D341Med (cell line): ENCODE data around the gene PEAK3.

Experiments used
- DNase-seq: peaks from one replicate; pipeline ENCODE4 v3.0.0; 2012; ENCODE audit warnings: low spot score

PEAK3 gene

DNA sequence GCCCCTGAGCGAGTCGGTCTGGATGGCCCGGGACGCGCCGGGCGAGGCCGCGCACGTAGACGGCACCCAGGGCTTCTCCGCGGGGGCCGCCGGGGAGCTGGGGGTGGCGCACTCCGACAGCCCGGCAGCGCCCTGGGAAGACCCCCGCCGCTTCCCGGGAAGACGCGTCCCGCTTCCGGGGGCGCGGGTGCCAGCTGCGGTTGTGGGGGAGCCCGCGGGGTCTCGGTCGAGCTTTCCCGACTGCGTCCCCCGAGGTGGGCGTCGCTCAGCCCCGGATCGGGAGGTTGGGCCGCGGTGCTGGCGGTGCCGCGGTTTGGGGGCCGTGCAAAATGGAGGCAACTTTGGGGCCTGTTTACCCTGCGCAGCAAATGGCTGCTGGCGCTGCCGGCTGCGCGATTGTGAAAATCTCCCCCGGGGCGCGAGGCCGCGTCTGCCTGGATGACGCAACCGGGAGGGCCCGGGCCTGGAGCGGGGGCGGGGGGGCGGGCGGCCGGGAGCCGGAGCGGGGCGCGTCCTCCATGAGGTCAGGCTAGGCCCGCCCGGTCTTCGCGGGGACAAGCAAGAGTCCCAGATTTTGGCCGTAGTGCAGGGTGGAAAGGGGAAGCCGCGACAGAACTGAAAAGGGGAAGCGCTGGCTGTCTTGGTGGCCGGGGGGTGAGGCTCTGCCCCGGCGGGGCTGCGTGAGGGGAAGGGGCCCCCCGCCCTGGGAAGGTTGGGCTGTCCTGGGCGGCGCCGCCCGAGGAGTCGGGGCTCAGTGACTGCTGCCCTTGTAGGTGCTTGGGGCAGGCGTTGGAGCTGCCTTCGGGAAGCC, 11.3 kb downstream of the PEAK3 start:
- peak; percentile 75 for DNase-seq

DNA sequence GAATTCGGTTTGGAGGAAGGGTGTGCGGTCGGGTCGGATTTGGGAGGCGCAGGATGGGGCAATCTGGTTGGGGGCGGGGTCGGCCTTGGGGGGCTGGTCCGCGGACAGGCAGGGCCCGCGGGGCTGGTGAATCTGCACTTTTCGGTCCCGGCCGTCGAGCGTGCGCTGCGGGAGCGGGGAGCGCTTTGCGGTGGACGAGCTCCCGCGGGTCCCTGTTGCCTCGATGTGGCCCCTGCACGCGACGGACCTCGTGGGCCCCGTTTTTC, 11.9 kb downstream of the PEAK3 start:
- no peak for DNase-seq

DNA sequence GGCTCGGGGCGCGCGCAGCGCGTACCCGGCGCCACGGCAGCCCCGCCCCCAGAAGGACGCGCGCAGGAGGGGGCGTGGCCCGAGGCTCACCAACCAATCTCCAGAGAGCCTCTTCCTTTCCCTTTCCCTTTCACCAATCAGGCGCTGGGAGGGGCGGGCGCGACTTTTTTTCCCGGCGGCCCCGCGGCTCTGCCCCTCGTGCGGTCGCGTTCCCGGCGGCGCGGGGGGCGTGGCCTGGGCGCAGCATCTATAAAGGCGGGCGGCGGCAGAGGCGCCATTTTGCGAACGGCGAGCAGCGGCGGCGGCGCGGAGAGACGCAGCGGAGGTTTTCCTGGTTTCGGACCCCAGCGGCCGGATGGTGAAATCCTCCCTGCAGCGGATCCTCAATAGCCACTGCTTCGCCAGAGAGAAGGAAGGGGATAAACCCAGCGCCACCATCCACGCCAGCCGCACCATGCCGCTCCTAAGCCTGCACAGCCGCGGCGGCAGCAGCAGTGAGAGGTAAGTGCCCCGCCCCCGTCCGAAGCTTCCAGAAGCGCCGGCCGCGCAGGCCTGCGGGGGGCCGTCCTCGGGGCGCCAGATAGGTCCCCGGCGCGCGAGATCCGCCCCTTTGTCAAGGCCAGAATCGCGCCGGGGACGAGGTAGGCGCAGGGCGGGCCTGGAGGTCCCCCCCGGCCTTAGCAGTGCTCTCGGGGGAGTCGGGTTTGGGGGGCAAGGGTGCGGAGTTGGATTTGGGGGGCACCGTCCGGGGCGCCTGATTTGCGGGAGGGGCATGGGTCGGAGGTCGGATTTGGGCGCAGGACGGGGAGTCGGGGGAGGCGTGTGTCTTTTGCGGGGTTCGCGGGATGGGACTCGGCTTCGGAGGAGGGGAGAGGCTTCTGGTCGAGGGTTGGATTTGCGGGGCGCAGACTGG, 12.5 kb downstream of the PEAK3 start:
- peak; percentile 100 for DNase-seq

DNA sequence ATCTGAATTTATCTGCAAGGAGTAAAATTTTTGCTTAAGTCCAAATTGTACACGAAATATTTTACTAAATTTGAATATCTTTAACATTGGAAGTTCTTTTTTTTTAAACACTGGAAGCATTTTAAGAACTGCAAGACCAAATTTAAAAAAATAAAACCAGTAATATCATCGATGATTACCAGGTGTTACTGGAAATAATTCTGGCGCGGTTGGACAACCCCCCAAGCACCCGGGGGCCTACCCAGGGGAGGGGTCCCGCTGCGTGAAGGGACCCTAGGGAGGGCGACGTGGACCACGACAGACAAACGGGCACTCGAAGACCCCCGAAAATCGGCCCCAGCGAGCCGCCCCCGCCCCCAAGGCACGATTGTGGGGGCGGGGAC, 13.1 kb downstream of the PEAK3 start:
- DNase-seq: no peak

DNA sequence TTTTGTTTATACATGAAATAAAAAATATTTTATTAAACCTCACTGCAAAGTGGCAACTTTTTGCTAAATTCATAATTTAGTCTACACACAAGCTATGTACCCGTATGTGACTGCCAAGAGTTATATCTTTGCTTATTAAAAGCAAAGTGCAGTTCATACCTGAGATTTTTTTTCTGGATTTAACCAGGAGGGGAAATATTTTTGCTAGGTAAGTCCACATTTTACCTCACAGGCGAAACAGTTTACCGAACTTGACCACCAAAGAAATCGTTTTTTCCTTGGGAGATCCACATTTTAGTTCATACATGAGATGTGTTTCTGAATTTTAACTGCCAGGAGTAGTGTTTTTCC, 13.5 kb downstream of the PEAK3 start:
- DNase-seq: no peak

DNA sequence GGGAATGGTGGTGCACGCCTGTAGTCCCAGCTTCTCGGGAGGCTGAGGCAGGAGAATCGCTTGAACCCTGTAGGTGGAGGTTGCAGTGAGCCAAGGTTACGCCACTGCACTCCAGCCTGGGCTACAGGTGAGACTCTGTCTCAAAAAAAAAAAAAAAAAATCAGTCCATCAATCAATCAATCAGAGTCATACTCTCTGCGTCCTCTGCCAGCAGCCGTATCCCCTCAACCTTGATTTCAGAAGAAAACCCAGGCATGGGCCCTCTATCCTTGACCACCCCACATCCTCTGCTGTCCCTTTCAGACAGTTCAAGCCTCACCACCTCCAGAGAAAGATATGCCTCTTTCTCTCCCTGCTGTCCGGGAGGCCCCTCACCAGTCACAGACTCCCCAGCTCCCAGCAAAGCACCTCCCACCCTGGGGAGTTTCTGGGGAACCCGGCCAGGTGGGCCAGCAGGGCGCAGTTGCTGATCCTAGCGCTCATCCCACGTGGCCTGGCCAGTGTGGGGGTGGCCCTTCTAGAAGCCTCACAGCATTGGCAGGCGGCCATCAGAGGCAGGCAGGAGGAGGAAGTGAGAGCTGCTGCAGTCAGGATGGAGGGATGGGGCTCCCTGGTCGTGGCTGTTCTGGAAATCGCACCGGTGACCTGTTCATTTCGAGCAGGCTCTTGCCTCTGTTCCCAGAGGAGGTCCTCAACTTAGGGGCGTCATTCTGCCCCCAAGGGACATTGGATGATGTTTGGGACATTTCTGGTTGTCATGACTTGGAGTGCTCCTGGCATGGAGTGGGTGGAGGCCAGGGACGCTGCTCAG, 15.6 kb downstream of the PEAK3 start:
- no peak for DNase-seq

DNA sequence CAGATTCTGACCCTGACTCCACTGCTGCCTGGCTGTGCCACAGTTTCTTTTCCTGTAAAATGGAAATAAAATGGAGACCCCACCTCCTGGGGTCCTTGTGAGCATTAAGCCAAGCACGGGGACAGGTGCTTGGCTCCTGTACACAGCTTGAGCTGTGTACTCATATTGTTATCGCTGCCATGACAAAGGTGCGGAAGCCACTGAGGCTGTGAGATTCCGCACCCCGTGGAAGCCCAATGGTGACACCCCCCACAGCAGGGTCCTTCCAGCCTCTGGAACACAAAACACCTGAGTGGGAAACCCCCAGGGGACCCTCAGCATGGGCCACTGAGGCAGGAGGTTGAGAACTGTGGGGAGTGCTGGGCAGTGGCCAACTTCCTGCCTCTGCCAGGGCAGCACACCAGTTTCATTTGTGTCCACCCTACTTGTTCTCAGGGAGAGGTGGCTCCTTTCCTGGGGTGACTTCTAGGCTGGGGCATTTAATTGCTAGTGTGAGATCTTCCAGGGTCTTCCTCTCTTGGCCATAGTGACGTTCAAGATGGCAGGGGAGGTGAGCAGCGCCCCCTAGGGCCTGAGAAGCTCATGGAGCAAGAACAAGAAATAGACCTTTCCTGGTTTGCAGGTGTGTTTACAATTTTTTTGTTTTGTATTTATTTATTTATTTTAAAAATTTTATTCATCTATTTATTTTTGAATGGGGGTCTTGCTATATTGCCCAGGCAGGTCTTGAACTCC, 20.4 kb downstream of the PEAK3 start:
- DNase-seq: no peak

DNA sequence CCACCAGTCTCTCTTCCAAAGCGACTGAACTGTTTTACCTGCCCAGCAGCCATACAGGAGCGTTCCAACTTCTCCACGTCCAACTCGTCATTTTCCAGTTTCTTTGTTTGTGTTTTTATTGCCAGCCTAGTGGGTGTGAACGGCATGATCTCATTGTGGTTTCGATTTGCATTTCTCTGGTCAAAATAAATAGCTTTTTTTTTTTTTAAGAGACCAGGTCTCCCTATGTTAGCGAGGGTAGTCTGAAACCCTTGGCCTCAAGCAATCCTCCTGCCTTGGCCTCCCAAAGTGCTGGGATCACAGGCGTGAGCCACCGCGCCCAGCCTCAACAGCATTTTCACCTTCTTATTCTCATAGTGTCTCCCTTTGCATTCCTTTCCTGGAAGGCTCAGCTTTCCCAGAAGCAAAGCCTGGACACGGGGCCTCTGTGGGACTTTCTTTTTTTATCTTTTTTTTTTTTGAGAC, 21.6 kb downstream of the PEAK3 start:
- DNase-seq: no peak

DNA sequence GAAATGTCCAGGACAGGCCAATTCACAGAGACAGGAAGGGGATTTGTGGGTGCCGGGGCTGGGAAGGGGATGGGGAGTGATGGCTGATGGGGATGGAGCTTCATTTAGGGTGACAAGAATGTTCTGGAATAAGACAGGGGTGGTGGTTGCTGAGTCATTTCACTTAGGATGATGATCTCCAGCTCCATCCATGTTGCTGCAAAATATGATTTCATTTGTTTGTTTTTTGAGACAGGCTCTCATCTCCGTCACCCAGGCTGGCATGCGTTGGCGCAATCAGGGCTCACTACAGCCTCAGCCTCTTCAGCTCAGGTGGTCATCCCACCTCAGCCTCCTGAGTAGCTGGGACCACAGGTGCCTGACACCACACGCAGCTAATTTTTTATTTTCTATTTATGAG, 22.6 kb downstream of the PEAK3 start:
- DNase-seq: no peak

DNA sequence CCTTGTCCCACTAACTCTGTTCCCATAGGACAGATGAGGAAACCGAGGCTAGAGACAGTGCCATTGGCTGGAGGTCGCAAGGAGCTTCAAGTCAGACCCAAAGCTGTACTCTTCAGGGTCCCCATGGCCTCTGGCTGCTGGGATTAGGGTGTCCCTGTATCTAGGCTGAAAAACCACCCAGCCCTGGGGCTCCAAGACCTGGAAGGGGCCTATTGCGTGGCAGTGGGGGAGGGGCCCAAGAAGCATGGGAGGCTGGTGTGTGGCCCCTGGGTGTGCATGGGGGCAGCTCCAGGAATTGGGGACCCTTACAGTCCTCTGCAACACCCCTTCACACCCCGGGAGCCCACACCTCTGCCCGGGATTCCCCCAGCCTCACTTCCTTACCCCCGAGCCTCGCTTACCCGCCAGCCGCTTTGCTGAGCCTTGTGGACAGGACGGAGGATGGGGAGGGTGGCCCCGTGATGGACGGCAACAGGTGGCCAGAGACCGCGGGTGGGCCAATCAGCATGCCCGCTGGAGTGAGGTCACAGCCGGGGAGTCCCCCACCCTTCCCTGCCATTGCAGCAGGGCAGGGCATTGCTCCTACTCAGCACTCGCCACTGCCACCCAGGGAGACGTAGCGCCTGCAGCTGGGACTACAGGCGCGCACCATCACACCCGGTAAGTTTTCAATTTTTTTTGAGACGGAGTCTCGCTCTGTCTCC, 25.8 kb downstream of the PEAK3 start, which contains the start of gene JSRP1:
Gene JSRP1 (minus strand): TSS at position 436 of the 704 bp plus-strand sequence. CDS start 1,103 bp downstream, outside the sequence.
- DNase-seq: peak; percentile 49

DNA sequence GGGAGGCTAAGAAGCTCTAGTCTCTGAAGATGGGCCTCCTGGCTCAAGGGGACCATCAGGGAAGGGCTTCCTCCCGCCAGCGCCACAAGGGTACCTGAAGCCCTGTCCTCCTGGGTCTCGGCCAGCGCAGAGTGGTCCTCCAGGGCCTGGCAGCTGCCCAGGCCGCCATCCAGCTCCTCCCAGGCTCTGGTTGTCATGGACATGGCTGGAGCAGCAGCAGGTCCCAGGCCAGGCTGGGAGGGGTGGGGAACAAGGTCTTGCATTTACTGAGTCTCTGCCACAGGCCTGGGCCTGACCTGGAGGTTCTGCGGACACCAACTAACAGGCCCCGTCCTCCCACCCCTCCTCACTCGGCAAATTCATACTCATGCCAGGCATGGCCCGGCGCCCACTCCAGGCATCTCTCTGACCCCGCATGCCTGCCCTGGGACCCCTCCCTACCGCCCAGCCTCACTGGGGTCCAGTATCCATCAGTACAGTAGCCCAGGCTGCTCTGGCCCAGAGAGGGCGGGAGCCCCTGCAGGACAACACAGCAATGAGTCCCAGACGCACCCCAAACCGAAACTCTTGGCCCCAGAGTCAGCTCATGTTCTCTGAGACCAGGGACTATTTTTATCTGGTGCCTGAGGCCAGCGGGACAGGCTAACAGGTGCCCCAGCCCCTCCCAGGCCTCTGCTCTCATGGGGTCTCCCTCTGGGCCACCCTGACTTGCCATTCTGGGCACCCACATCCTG, 26.7 kb downstream of the PEAK3 start:
- DNase-seq: no peak

DNA sequence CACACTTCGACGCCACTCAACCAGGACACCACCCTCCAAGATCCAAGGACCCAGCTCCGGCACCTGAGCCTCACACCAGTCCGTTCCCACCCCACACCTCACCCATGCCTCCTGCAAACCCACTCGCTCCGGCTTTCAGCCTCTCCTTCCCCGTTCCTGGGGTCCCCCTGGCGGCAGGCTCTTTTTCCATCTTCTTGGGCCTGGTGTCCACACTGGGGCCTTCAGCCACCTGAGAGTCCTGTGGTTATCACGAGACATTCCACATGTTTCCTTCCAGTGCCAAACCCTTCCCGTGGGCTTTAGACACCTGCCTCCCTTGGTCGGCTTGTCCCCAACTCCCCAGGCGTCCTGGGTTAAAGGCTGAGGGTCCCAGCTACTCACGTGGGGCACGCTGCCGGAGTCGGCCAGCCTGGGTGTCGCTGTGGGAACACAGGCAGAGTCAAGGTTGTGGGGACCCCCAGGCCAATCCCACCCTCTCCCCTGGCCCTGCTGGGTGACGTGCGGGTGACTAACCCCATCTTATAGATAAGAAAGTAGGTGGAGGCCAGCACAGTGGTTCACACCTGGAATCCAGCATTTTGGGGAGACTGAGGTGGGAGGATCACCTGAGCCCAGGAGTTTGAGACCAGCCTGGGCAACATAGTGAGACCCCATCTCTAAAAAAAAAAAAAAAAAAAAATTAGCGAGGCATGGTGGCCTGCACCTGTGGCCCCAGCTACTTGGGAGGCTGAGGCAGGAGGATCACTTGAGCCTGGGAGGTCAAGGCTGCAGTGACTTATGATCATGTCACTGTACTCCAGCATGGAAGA, 27.7 kb downstream of the PEAK3 start:
- no peak for DNase-seq

DNA sequence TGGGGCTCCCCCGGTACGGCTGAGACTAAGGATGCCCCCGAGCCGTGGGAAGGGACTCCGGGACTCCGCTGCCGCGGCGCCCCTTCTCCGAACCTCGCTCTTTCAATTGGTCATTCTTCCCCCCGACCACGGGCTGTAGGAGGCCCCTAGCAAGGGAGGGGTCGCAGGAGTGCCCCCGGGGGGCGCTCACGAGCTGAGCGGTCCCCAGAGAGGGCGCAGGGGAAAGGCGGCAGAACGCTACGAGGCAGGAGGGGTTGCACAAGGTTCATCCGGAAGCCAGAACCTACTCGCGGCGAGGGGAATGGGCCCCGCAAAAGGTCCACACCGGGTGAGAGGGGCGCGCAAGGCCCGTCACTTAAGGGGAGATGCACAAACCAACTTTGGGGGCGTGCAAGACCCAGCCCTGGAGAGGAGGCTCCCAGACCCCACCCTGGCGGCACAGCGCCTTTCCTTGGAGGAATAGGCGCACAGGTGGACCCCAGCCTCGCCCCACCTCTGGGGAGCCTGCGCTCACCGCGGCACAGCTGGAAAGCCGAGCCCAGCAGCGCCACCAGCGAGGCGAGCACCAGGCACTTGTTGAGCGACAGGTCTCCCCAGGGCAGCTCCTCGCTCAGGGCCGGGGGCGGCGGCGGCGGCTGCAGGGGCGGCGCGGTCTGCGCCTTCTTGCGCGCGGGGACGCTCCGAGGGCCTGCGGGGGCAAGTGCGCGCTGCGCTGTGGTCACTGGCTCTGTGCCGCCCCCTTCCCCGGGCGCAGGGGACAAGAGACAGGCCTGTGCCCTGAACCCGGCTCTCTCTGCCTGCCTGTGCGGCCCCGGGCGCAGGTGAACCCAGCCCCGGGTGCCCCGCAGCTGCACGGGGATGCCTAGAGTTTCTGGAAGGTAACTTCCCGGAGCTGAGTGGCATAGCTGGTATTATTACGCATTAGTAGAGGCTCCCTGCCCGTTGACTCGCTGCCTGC, 28.6 kb downstream of the PEAK3 start:
- peak; percentile 39 for DNase-seq

DNA sequence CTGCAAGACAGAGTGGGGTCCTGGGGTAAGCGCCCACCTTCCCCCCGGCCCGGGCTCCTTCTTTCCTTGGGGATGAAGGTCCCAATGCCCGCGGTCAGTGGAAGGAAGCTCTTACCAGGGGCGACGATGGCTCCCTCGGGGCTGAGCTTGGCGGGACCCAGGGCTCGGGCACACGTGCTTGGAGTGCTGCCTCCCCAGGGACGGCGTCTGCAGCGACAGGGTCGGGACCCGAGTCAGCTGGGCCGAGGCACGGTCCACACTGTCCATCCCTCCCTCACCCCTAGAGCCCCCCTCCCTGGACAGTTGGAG, 29.2 kb downstream of the PEAK3 start:
- no peak for DNase-seq

DNA sequence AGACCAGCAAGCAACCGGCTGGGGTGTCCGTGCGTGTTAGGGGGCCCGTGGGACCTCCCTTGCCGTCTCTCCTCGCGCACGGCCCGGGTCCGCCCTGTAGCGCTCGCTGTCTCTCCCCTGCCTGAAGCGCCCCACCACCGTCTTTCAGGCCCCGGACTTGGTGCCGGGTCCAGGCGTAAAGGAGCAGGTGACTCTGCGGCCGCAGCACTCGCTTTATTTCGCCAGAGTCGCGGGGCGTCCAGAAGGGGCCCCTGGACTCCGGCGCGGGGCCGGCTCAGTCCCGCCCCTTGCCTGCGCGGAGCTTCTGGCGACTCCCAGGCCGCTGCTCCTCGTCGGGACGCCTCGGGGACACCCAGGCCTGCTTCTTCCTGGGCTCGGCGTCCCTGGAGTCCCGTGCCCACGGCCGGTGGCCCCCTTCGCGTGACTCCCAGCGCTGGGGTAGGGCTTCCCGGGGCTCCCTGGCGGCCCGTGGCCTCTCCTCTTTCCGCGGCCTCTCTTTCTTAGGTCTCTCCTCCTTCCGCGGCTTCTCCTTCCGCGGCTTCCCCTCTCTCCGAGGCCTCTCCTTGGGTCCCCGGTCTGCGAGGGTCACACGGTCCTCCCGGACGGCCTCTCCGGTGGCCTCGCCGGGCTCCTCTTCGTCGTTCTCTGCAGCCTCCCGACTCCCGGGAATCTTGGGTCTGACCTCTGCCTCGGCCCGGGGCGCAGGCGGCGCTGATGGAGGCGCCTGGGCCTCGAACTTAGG, 29.7 kb downstream of the PEAK3 start:
- DNase-seq: peak; percentile 48

DNA sequence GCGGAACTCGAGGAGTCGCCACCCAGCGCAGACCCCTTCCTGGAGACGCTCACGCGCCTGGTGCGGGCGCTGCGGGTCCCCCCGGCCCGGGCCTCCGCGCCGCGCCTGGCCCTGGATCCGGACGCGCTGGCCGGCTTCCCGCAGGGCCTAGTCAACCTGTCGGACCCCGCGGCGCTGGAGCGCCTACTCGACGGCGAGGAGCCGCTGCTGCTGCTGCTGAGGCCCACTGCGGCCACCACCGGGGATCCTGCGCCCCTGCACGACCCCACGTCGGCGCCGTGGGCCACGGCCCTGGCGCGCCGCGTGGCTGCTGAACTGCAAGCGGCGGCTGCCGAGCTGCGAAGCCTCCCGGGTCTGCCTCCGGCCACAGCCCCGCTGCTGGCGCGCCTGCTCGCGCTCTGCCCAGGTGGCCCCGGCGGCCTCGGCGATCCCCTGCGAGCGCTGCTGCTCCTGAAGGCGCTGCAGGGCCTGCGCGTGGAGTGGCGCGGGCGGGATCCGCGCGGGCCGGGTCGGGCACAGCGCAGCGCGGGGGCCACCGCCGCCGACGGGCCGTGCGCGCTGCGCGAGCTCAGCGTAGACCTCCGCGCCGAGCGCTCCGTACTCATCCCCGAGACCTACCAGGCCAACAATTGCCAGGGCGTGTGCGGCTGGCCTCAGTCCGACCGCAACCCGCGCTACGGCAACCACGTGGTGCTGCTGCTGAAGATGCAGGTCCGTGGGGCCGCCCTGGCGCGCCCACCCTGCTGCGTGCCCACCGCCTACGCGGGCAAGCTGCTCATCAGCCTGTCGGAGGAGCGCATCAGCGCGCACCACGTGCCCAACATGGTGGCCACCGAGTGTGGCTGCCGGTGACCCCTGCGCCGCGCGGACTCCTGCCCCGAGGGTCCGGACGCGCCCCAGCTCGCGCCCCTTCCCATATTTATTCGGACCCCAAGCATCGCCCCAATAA, 30.6 kb downstream of the PEAK3 start:
- peak; percentile 50 for DNase-seq

DNA sequence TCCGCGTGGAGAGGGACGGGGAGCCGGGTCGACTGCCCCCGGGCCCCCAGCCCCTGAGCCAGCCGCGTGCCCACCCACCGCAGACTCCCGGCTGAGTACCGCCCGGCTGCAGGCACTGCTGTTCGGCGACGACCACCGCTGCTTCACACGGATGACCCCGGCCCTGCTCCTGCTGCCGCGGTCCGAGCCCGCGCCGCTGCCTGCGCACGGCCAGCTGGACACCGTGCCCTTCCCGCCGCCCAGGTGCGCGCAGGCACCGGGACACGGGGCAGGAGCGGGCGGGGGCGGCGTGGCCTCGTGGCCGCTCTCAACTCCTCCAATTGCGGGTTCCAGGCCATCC, 31.2 kb downstream of the PEAK3 start:
- peak; percentile 50 for DNase-seq
